ENCODE measurements around the gene GRM7.
"Not testable (repeated sequence)": the region's sequence is repeated elsewhere in the genome, so short reads cannot be mapped to it uniquely, and the experiment has no call there.

The GRM7 gene

GRCh38 chr3:6878731-6879130 lies 17.8 kb downstream of the GRM7 start:
- POLR2A ChIA-PET (ENCODE audit: low non-redundant PET), result no interaction called here
- TF ChIP-seq, protein P1, sequence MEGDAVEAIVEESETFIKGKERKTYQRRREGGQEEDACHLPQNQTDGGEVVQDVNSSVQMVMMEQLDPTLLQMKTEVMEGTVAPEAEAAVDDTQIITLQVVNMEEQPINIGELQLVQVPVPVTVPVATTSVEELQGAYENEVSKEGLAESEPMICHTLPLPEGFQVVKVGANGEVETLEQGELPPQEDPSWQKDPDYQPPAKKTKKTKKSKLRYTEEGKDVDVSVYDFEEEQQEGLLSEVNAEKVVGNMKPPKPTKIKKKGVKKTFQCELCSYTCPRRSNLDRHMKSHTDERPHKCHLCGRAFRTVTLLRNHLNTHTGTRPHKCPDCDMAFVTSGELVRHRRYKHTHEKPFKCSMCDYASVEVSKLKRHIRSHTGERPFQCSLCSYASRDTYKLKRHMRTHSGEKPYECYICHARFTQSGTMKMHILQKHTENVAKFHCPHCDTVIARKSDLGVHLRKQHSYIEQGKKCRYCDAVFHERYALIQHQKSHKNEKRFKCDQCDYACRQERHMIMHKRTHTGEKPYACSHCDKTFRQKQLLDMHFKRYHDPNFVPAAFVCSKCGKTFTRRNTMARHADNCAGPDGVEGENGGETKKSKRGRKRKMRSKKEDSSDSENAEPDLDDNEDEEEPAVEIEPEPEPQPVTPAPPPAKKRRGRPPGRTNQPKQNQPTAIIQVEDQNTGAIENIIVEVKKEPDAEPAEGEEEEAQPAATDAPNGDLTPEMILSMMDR (conservative IDR thresholded peaks at IDR 0.05; ENCODE audit: low read depth), result no peak
- CTCF ChIA-PET, result interaction anchor here (0.6 kb wide), 1 partner anchor 796 kb away, joined by 6 read pairs; no protein-coding TSS in a partner anchor
- DNase-seq (ENCODE audit: low spot score), result no peak
- H3K27ac ChIP-seq, result no peak overlapping the region

DNA sequence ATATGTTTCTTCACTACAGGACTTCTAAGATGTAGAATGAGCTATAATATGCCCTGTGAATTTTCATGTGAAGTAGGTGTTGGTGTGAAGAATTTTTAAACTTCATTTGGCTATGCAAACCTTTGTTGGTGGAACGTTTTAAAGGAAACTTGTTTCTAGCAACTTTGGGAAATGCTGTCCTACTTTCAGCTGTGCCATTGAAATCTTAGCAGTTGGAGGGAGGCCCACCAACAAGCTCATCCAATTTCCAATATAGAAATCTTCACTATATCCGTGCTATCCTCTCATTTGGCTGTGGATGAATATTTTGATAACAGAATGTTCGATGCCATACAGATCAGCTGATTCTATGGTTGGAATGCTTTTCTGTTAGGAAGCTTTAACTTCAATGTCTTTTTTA lies 51.3 kb downstream of the GRM7 start:
- no peak for DNase-seq (ENCODE audit: low spot score)
- TF ChIP-seq, protein P1 (conservative IDR thresholded peaks at IDR 0.05; ENCODE audit: low read depth), result no peak
- POLR2A ChIA-PET (ENCODE audit: low non-redundant PET), result no interaction called here
- H3K27ac ChIP-seq, result no peak overlapping the region
- CTCF ChIA-PET, result no interaction called here

- DNase-seq (ENCODE audit: low spot score), result no peak
- CTCF ChIA-PET, result no interaction called here
- TF ChIP-seq, protein P1 (conservative IDR thresholded peaks at IDR 0.05; ENCODE audit: low read depth), result no peak
Measured at GRCh38 chr3:6915898-6916297, 55.0 kb downstream of the GRM7 start.

GRCh38 chr3:6921066-6921465 lies 60.2 kb downstream of the GRM7 start:
- DNase-seq (ENCODE audit: low spot score), result no peak
- ChIA-PET CTCF (no interaction called here), POLR2A (ENCODE audit: low non-redundant PET) (no interaction called here)
- H3K27ac ChIP-seq, result no peak overlapping the region
- TF ChIP-seq, protein P1 (conservative IDR thresholded peaks at IDR 0.05; ENCODE audit: low read depth), result no peak

More at GRCh38 chr3:6915898-6916297, 55.0 kb downstream of the GRM7 start:
- H3K27ac ChIP-seq, result no peak overlapping the region
- POLR2A ChIA-PET (ENCODE audit: low non-redundant PET), result no interaction called here

DNA sequence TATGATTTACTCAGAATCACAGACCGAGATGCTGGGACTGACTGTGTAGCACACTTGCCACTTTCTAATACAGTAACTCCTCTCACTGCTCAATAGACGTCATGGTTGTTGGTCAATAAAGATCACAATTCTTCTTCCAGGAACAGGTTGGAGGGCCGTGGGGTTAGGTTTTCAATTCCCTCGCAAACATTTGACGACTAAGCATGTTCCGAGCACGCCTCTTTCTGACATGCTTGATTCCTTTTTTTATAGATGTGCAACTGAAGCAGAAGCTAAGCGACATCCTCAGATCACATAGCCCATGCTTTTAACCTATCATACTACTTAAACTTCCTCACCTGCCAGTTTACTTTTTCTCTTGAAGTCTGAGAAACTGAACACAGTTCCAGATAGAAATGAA lies 61.0 kb downstream of the GRM7 start:
- no peak overlapping the region for H3K27ac ChIP-seq
- no peak for DNase-seq (ENCODE audit: low spot score)
- ChIA-PET CTCF (no interaction called here), POLR2A (ENCODE audit: low non-redundant PET) (no interaction called here)
- TF ChIP-seq, protein P1 (conservative IDR thresholded peaks at IDR 0.05; ENCODE audit: low read depth), result no peak

DNA sequence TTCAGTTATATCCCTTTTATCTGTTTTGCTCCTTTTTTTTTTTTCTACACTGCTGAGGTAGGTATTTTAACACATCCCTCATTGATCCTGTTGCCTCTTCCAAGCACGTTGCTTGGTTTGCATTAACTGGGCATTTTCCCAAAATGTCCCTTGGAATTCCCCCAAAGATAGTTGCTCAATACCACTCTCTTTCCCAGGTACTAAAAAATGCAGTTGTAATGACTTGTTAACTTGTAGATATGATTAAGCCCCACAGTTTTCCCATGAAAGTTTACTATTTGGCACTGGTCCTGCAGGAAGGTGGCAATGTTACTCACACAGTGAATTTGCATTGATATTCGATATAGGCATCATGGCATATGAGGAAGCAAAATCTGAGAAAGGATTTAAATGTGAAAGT lies 67.1 kb downstream of the GRM7 start:
- H3K27ac ChIP-seq, result no peak overlapping the region
- no peak for DNase-seq (ENCODE audit: low spot score)
- TF ChIP-seq, protein P1 (conservative IDR thresholded peaks at IDR 0.05; ENCODE audit: low read depth), result no peak
- CTCF ChIA-PET, result no interaction called here
- POLR2A ChIA-PET (ENCODE audit: low non-redundant PET), result no interaction called here

GRCh38 chr3:6929918-6930317 lies 69.0 kb downstream of the GRM7 start:
- TF ChIP-seq, protein P1 (conservative IDR thresholded peaks at IDR 0.05; ENCODE audit: low read depth), result no peak
- no peak overlapping the region for H3K27ac ChIP-seq
- DNase-seq (ENCODE audit: low spot score), result no peak
- POLR2A ChIA-PET (ENCODE audit: low non-redundant PET), result no interaction called here
- CTCF ChIA-PET, result no interaction called here

- CTCF ChIA-PET; POLR2A ChIA-PET (ENCODE audit: low non-redundant PET); H3K27ac ChIP-seq; DNase-seq (ENCODE audit: low spot score): not testable (repeated sequence)
Measured at GRCh38 chr3:6935418-6935817, 74.5 kb downstream of the GRM7 start.

Data from RWPE1 (cell line).